Measurements from ENCODE around the gene NAV2.

The NAV2 gene

GRCh38 chr11:19737575-19737974 lies 24.9 kb downstream of the NAV2 start:
- in situ Hi-C loops (cut with HindIII; ENCODE audit: low pct_ligation_motif_present, low sequenced_read_pairs) = loop anchor here (25.0 kb wide), 2 partner anchors 175 to 625 kb away; partner anchors contain the start of gene HTATIP2
- DNase-seq = no peak
- Histone ChIP-seq H3K27me3 (replicated peaks) (no peaks in the 10 kb centered on the region), H3K27ac (no peak overlapping the region), H3K36me3 (replicated peaks) (no peaks in the 10 kb centered on the region), H3K4me3 (ENCODE audit: low read depth, low read length) (no peak overlapping the region)
- no peak for TF ChIP-seq CTCF (IDR thresholded peaks at IDR 0.05; ENCODE audit: low read depth, low read length, missing control alignments)

GRCh38 chr11:19738124-19738523 lies 25.5 kb downstream of the NAV2 start:
- H3K27ac ChIP-seq = no peak overlapping the region
- no peaks in the 10 kb centered on the region for H3K27me3 ChIP-seq (replicated peaks)
- no peaks in the 10 kb centered on the region for H3K36me3 ChIP-seq (replicated peaks)
- TF ChIP-seq CTCF (IDR thresholded peaks at IDR 0.05; ENCODE audit: low read depth, low read length, missing control alignments) = no peak
- in situ Hi-C loops (cut with HindIII; ENCODE audit: low pct_ligation_motif_present, low sequenced_read_pairs) = loop anchor here (25.0 kb wide), 2 partner anchors 176 to 624 kb away; partner anchors contain the start of gene HTATIP2
- no peak overlapping the region for H3K4me3 ChIP-seq (ENCODE audit: low read depth, low read length)
- no peak for DNase-seq

GRCh38 chr11:19739872-19740271 lies 27.2 kb downstream of the NAV2 start:
- Histone ChIP-seq H3K27ac (no peak overlapping the region), H3K27me3 (replicated peaks) (no peaks in the 10 kb centered on the region), H3K4me3 (ENCODE audit: low read depth, low read length) (no peak overlapping the region), H3K36me3 (replicated peaks) (no peaks in the 10 kb centered on the region)
- no peak for DNase-seq
- peak; percentile 75 for TF ChIP-seq CTCF (IDR thresholded peaks at IDR 0.05; ENCODE audit: low read depth, low read length, missing control alignments)
- in situ Hi-C loops (cut with HindIII; ENCODE audit: low pct_ligation_motif_present, low sequenced_read_pairs) = loop anchor here (25.0 kb wide), 2 partner anchors 178 to 622 kb away; partner anchors contain the start of gene HTATIP2

GRCh38 chr11:19740586-19740985 lies 27.9 kb downstream of the NAV2 start:
- Histone ChIP-seq H3K4me3 (ENCODE audit: low read depth, low read length) (no peak overlapping the region), H3K27ac (no peak overlapping the region), H3K36me3 (replicated peaks) (no peaks in the 10 kb centered on the region), H3K27me3 (replicated peaks) (no peaks in the 10 kb centered on the region)
- no peak for TF ChIP-seq CTCF (IDR thresholded peaks at IDR 0.05; ENCODE audit: low read depth, low read length, missing control alignments)
- in situ Hi-C loops (cut with HindIII; ENCODE audit: low pct_ligation_motif_present, low sequenced_read_pairs) = loop anchor here (25.0 kb wide), 2 partner anchors 178 to 622 kb away; partner anchors contain the start of gene HTATIP2
- DNase-seq = no peak

- no peaks in the 10 kb centered on the region for H3K27me3 ChIP-seq (replicated peaks)
- H3K36me3 ChIP-seq (replicated peaks) = no peaks in the 10 kb centered on the region
- peak; percentile 79 for DNase-seq
- H3K27ac ChIP-seq = no peak overlapping the region
- in situ Hi-C loops (cut with HindIII; ENCODE audit: low pct_ligation_motif_present, low sequenced_read_pairs) = loop anchor here (25.0 kb wide), 2 partner anchors 180 to 620 kb away; partner anchors contain the start of gene HTATIP2
- TF ChIP-seq CTCF (IDR thresholded peaks at IDR 0.05; ENCODE audit: low read depth, low read length, missing control alignments) = peak; percentile 89
- no peak overlapping the region for H3K4me3 ChIP-seq (ENCODE audit: low read depth, low read length)
Observed at GRCh38 chr11:19742588-19743292, 30.1 kb downstream of the NAV2 start.
